Muscle layer of colon (tissue), 2 donors: ENCODE measurements around the gene HADHA.

Source experiments
- H3K27ac ChIP-seq: one replicate; pipeline ENCODE4 v1.7.0; 2013; ENCODE audit warnings: low read depth, mild to moderate bottlenecking, low read length, moderate library complexity
- H3K27me3 ChIP-seq, 2 donors: one replicate each; pipeline ENCODE4 v1.7.0; 2013; ENCODE audit warnings: low read length in 2 of 2, mild to moderate bottlenecking in 2 of 2; ENCODE audit not compliant: insufficient read depth in 2 of 2, control insufficient read depth in 1 of 2
- H3K36me3 ChIP-seq: one replicate; pipeline ENCODE4 v1.7.0; 2013; ENCODE audit warnings: mild to moderate bottlenecking, low read length; ENCODE audit not compliant: insufficient read depth
- H3K4me1 ChIP-seq: one replicate; pipeline ENCODE4 v1.7.0; 2013; ENCODE audit warnings: mild to moderate bottlenecking, low read length; ENCODE audit not compliant: insufficient read depth
- H3K4me3 ChIP-seq, 2 donors: one replicate each; pipeline ENCODE4 v1.7.0; 2013; ENCODE audit warnings: low read length in 2 of 2, low read depth in 1 of 2, mild to moderate bottlenecking in 1 of 2, moderate library complexity in 1 of 2
- H3K9ac ChIP-seq: one replicate; pipeline ENCODE4 v1.7.0; 2013; ENCODE audit warnings: low read length
- H3K9me3 ChIP-seq: one replicate; pipeline ENCODE4 v1.7.0; 2013; ENCODE audit warnings: mild to moderate bottlenecking, low read length
- donor health status: abdominal sarcoma.
- donor health status: Adenocarcinoma of cecum.

HADHA gene

GRCh38 chr2:26243470-26244308, 743 bp downstream of the HADHA start:
- Histone ChIP-seq H3K9ac (peak overlapping the region; percentile 98), H3K27me3 (no peaks in the 10 kb centered on the region), H3K36me3 (no peaks in the 10 kb centered on the region), H3K9me3 (no peaks in the 10 kb centered on the region), H3K27ac (peak overlapping the region; percentile 100), H3K4me3 (peak overlapping the region; percentile 89 to 95), H3K4me1 (peaks cover 25% of the 10 kb centered on the region)

DNA sequence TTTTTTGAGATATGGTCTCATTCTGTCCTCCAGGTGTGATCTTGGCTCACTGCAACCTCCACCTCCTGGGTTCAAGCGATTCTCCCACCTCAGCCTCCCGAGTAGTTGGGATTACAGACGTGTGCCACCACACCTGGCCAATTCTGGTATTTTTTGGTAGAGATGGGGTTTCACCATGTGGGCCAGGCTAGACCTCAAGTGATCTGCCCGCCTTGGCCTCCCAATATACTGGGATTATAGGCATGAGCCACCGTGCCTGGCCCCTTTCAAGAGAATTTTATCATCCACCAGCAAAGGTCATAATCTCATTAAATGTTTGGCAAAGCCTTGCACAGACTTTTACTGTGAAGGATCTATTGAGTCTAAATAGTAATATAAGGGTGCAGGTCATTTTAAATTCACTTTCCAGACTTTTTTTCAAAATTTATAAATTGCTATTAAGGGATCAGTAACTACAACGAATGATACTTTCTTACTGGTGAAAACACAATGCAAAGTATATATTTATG, 2.5 kb downstream of the HADHA start:
- no peak overlapping the region for H3K4me3 ChIP-seq
- peaks cover 25% of the 10 kb centered on the region for H3K4me1 ChIP-seq
- H3K27me3 ChIP-seq: no peaks in the 10 kb centered on the region
- no peak overlapping the region for H3K27ac ChIP-seq
- H3K36me3 ChIP-seq: peaks cover 13% of the 10 kb centered on the region
- no peaks in the 10 kb centered on the region for H3K9me3 ChIP-seq
- no peak overlapping the region for H3K9ac ChIP-seq

- Histone ChIP-seq H3K27ac (no peak overlapping the region), H3K4me3 (no peak overlapping the region), H3K4me1 (peaks cover 12% of the 10 kb centered on the region), H3K9ac (no peak overlapping the region), H3K9me3 (no peaks in the 10 kb centered on the region), H3K36me3 (peaks cover 44% of the 10 kb centered on the region), H3K27me3 (no peaks in the 10 kb centered on the region)
Measured at GRCh38 chr2:26238311-26238958, 6.0 kb downstream of the HADHA start.

DNA sequence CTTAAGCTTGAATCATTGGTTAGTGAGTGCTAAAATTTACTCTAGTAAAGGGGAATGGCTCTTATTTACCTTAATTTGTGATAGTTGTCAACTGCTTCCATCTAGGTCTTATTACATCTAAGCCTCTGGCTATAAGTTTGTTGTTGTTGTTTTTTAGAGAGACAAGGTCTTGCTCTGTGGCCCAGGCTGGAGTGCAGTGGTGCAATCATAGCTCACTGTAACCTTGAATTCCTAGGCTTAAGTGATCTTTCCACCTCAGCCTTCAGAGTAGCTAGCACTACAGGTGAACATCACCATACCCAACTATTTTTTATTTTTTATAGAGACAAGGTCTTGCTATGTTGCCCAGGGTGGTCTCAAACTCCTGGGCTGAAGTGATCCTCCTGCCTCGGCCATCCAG, 6.6 kb downstream of the HADHA start:
- Histone ChIP-seq H3K36me3 (peaks cover 49% of the 10 kb centered on the region), H3K4me1 (peaks cover 6% of the 10 kb centered on the region), H3K27ac (no peak overlapping the region), H3K27me3 (no peaks in the 10 kb centered on the region), H3K4me3 (no peak overlapping the region), H3K9me3 (no peaks in the 10 kb centered on the region), H3K9ac (no peak overlapping the region)

- Histone ChIP-seq H3K9ac (no peak overlapping the region), H3K27ac (no peak overlapping the region), H3K4me3 (no peak overlapping the region), H3K36me3 (peaks cover 72% of the 10 kb centered on the region), H3K27me3 (no peaks in the 10 kb centered on the region), H3K4me1 (peaks cover under 1% of the 10 kb centered on the region), H3K9me3 (no peaks in the 10 kb centered on the region)
Measured at GRCh38 chr2:26235089-26235488, 9.3 kb downstream of the HADHA start.

- H3K9me3 ChIP-seq: no peaks in the 10 kb centered on the region
- H3K4me3 ChIP-seq: no peak overlapping the region
- no peak overlapping the region for H3K27ac ChIP-seq
- H3K36me3 ChIP-seq: peaks cover 78% of the 10 kb centered on the region
- no peak overlapping the region for H3K9ac ChIP-seq
- no peaks in the 10 kb centered on the region for H3K4me1 ChIP-seq
- no peaks in the 10 kb centered on the region for H3K27me3 ChIP-seq
Measured at GRCh38 chr2:26230806-26231205, 13.6 kb downstream of the HADHA start.

- Histone ChIP-seq H3K36me3 (peaks cover 70% of the 10 kb centered on the region), H3K4me3 (no peak overlapping the region), H3K27ac (no peak overlapping the region), H3K9me3 (no peaks in the 10 kb centered on the region), H3K9ac (no peak overlapping the region), H3K4me1 (no peaks in the 10 kb centered on the region), H3K27me3 (no peaks in the 10 kb centered on the region)
Measured at GRCh38 chr2:26229595-26229994, 14.8 kb downstream of the HADHA start.

DNA sequence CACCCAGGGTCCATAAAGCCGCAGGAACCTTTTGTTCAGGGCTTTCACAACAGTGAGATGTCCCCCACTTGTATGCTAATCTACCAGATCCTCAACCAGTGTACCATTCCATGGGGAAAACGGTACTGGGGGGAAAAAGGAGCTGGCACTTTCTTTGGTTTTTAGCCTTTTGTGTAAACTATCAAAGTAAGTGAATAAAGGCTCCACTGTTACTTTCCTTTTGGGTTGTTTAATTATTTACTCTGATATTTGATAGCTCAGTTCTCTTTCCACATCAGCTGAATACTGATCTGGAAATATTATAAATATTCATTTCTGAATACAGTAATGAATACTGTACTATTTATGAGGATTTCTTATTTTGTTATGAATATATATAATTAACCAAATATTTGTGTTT, 20.3 kb downstream of the HADHA start:
- Histone ChIP-seq H3K36me3 (peaks cover 55% of the 10 kb centered on the region), H3K4me1 (no peaks in the 10 kb centered on the region), H3K27ac (no peak overlapping the region), H3K9me3 (no peaks in the 10 kb centered on the region), H3K27me3 (no peaks in the 10 kb centered on the region), H3K4me3 (no peak overlapping the region), H3K9ac (no peak overlapping the region)

DNA sequence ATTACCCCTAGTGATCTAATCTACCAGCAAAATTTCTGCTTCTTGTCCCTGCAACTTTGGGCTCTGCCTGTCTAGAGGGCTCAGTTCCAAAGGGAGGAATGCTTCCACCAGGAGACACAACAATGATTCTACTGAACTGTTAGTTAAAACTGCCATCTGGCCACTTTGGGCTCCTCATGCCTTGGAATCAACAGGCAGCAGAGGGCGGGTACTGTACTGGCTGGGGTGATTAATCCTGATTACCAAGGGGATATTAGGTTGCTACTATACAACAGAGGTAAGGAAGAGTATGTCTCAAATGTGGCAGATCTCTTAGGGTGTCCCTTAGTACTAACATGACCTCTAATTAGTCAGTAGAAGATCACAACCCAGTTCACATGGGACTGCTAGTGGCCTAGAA, 21.4 kb downstream of the HADHA start:
- no peaks in the 10 kb centered on the region for H3K9me3 ChIP-seq
- peaks cover 48% of the 10 kb centered on the region for H3K36me3 ChIP-seq

GRCh38 chr2:26217720-26218119, 26.7 kb downstream of the HADHA start:
- Histone ChIP-seq H3K27ac (no peak overlapping the region), H3K4me1 (no peaks in the 10 kb centered on the region), H3K36me3 (peaks cover 84% of the 10 kb centered on the region)

More for the DNA sequence above, 21.4 kb downstream of the HADHA start:
- no peaks in the 10 kb centered on the region for H3K4me1 ChIP-seq
- no peaks in the 10 kb centered on the region for H3K27me3 ChIP-seq
- no peak overlapping the region for H3K4me3 ChIP-seq
- H3K9ac ChIP-seq: no peak overlapping the region
- no peak overlapping the region for H3K27ac ChIP-seq

DNA sequence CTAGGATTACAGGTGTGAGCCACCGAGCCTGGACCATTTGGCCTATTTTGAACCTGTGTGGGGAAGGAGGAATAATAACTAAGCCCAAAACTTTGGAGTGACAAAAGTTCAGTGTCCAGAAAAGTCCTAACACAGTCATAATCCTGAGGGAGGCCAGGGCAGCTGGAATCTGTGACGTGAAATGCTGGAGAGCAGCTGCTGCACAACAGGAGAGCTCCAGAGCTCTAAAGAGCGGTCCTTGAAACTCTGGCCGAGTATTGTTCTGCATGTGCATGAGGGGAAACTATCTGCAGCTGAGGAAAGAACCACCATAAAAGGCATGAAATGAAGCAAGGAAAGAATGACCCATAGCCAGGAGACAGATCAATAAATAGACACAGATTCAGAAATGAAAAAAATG, 27.8 kb downstream of the HADHA start:
- Histone ChIP-seq H3K4me1 (no peaks in the 10 kb centered on the region), H3K27me3 (no peaks in the 10 kb centered on the region), H3K36me3 (peaks cover 86% of the 10 kb centered on the region), H3K9me3 (no peaks in the 10 kb centered on the region), H3K9ac (no peak overlapping the region), H3K27ac (no peak overlapping the region), H3K4me3 (no peak overlapping the region)

More at GRCh38 chr2:26217720-26218119, 26.7 kb downstream of the HADHA start:
- no peak overlapping the region for H3K4me3 ChIP-seq
- no peaks in the 10 kb centered on the region for H3K27me3 ChIP-seq
- no peak overlapping the region for H3K9ac ChIP-seq
- H3K9me3 ChIP-seq: no peaks in the 10 kb centered on the region
